Measurements from ENCODE around the gene CTDSPL. TPM values are rescaled to one million over a fixed set of nuclear protein-coding genes. Genes with fewer than 3 reads are reported as not detected.

CTDSPL gene
- total RNA-seq, 4 donors from 2014 or later, result 33.4 to 72.6 (median 54.0) TPM

DNA sequence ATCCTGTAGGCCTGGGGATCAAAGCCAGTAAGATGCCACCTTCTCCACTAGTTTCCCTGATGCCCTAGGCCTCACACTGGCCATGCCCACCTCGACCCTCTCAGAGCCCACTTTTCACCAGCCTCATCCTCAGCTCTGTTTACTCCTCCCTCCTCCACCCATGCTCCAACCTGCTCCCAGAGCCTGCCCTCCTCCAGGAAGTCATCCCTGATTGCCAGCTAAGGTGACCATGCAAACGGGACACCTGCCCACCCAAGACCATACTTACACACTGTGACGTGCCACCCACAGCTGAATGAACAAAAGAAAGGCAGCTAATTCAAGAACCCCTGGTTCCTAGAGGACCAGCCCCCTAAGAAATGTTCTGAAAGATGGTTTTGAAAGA is 158.7 kb downstream of the CTDSPL start:
- WGBS, 2 donors (ENCODE audit: low coverage in 1 of 2), result no CpG with 5 or more reads among the region's 3 CpGs
- Histone ChIP-seq H3K36me3 (peaks cover 0 to 55% of the 10 kb centered on the region in 2 donors), H3K27me3 (no peaks in the 10 kb centered on the region)

DNA sequence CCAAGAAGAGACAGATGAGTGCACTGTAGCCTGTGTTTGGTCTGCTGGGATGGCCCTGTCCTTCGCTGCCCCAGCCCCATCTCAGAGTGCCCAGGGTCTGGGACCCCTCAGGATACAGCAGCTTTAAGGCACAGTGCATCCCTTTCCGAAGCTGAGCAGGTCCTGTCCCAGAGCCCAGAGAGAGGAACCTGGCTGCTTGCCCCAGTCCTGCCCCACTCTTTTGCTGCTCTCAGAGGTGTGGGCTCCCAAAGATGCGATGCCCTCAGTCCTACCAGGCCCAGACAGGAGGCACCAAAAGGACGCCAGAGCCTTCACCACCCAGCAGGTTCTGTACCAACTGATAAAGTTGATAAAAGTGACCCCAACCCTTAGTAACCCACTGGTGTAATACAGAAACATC is 159.5 kb downstream of the CTDSPL start:
- Histone ChIP-seq H3K27me3 (no peaks in the 10 kb centered on the region), H3K4me3 (no peak overlapping the region), H3K27ac (no peak overlapping the region), H3K9me3 (peaks cover 0 to 5% (median 0%) of the 10 kb centered on the region in 3 donors), H3K36me3 (peaks cover 0 to 46% of the 10 kb centered on the region in 2 donors), H3K4me1 (peaks cover 0 to 33% (median 8%) of the 10 kb centered on the region in 3 donors)
- TF ChIP-seq, protein P1, sequence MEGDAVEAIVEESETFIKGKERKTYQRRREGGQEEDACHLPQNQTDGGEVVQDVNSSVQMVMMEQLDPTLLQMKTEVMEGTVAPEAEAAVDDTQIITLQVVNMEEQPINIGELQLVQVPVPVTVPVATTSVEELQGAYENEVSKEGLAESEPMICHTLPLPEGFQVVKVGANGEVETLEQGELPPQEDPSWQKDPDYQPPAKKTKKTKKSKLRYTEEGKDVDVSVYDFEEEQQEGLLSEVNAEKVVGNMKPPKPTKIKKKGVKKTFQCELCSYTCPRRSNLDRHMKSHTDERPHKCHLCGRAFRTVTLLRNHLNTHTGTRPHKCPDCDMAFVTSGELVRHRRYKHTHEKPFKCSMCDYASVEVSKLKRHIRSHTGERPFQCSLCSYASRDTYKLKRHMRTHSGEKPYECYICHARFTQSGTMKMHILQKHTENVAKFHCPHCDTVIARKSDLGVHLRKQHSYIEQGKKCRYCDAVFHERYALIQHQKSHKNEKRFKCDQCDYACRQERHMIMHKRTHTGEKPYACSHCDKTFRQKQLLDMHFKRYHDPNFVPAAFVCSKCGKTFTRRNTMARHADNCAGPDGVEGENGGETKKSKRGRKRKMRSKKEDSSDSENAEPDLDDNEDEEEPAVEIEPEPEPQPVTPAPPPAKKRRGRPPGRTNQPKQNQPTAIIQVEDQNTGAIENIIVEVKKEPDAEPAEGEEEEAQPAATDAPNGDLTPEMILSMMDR (IDR thresholded peaks at IDR 0.05), result no peak
- no peak for TF ChIP-seq EP300 (IDR thresholded peaks at IDR 0.05)
- TF ChIP-seq POLR2AphosphoS5 (IDR thresholded peaks at IDR 0.05), result no peak
- TF ChIP-seq POLR2A (IDR thresholded peaks at IDR 0.05), result no peak
- 80 to 100% methylated on average over 1 of the region's 4 CpGs for WGBS, 2 donors (ENCODE audit: low coverage in 1 of 2)
- ATAC-seq, result no peak

More for the DNA sequence above, 158.7 kb downstream of the CTDSPL start:
- TF ChIP-seq, protein P1 (IDR thresholded peaks at IDR 0.05), result no peak
- TF ChIP-seq POLR2AphosphoS5 (IDR thresholded peaks at IDR 0.05), result no peak
- TF ChIP-seq POLR2A (IDR thresholded peaks at IDR 0.05), result no peak
- TF ChIP-seq EP300 (IDR thresholded peaks at IDR 0.05), result no peak
- ATAC-seq, result no peak
- H3K27ac ChIP-seq, result no peak overlapping the region
- peaks cover 0 to 11% (median 0%) of the 10 kb centered on the region in 3 donors for H3K9me3 ChIP-seq
- peaks cover 0 to 25% (median under 1%) of the 10 kb centered on the region in 3 donors for H3K4me1 ChIP-seq
- H3K4me3 ChIP-seq, result no peak overlapping the region

DNA sequence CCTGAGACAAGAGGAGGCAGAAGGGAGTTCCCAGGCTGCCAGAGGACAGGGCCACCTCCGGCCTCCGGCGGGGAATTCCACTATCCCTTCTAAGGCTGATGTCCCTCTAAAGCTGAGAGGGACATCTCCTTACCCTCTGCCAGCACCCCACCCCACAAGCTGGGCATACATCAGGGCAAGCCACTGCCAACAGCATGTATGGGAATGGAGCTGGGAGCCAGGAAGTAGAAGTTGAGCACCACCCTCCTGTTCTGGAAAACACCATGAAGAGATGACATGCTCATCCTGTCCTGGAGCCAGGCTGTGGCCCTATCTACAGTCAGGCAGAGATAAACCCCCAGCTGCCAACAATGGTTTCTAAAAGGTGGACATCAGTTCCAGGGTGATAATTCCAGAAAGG is 160.6 kb downstream of the CTDSPL start:
- H3K27ac ChIP-seq, result peak overlapping the region in 1 of 4 donors; percentile 21
- no peak for ATAC-seq
- no peaks in the 10 kb centered on the region for H3K9me3 ChIP-seq

DNA sequence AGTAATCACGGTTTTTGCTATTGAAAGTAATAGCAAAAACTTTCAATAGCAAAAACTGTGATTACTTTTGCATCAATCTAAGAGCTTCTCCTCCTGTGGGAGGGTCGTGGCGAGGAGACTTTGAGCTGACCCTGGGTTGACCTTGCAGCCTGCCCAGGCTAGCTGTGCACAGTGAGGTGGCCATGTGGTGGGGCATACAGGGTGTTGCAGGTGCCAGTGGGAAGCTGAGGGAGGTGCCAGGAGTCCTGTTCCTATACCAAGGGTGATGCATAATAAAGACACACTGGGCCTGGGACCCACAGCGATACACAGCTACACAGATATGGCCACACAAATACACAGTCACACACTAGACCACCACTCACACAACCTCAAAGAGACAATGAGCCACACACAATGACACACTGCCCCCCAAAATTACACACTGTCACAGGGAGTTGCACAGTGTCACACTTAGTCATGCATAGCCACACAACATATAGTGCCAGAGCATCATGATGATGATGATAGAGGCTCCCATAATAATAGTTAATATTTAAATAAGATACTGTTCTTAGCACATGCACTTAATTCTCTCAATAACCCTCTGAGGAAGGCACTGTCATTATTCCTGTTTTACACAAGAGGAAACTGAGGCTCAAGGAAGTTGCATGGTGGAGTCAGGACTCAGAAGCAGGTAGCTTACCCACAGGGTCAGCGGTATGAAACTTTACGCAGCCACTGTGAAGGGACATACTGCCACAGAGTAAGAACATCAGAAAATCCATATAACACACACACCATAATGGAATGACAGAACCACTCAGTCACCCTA is 161.4 kb downstream of the CTDSPL start:
- ATAC-seq, result no peak
- Histone ChIP-seq H3K27ac (peak overlapping the region in 3 of 4 donors; percentile 95 to 97 (median 96)), H3K4me3 (no peak overlapping the region), H3K4me1 (peaks cover 0 to 51% (median 10%) of the 10 kb centered on the region in 3 donors), H3K27me3 (no peaks in the 10 kb centered on the region), H3K9me3 (no peaks in the 10 kb centered on the region), H3K36me3 (peaks cover 0 to 27% of the 10 kb centered on the region in 2 donors)
- TF ChIP-seq, protein P1 (IDR thresholded peaks at IDR 0.05), result no peak
- no peak for TF ChIP-seq POLR2A (IDR thresholded peaks at IDR 0.05)
- TF ChIP-seq EP300 (IDR thresholded peaks at IDR 0.05), result no peak
- no peak for TF ChIP-seq POLR2AphosphoS5 (IDR thresholded peaks at IDR 0.05)
- no CpG with 5 or more reads among the region's 6 CpGs for WGBS, 2 donors (ENCODE audit: low coverage in 1 of 2)

More for the DNA sequence above, 160.6 kb downstream of the CTDSPL start:
- peaks cover 0 to 43% (median 10%) of the 10 kb centered on the region in 3 donors for H3K4me1 ChIP-seq
- H3K4me3 ChIP-seq, result no peak overlapping the region
- TF ChIP-seq POLR2A (IDR thresholded peaks at IDR 0.05) (no peak), EP300 (IDR thresholded peaks at IDR 0.05) (no peak), POLR2AphosphoS5 (IDR thresholded peaks at IDR 0.05) (no peak)
- TF ChIP-seq, protein P1 (IDR thresholded peaks at IDR 0.05), result no peak
- H3K36me3 ChIP-seq, result peaks cover 0 to 35% of the 10 kb centered on the region in 2 donors
- no CpG with 5 or more reads among the region's 3 CpGs for WGBS, 2 donors (ENCODE audit: low coverage in 1 of 2)
- H3K27me3 ChIP-seq, result no peaks in the 10 kb centered on the region
